Activated naive CD4-positive, alpha-beta T cell treated with anti-CD3 and anti-CD28 coated beads, Interleukin-2, amount 50 U/mL, for 72 hours (primary cell): ENCODE data around the gene CAMK1G. TPM values are rescaled to one million over a fixed set of nuclear protein-coding genes. Genes with fewer than 3 reads are reported as not detected.
A peak's percentile ranks its signal among the peaks of the same experiment; 100 is the strongest.

Experiments
- ATAC-seq, 2 donors: fragments of 150-1000 bp; cut with Tn5 transposase; 2 replicates each; pipeline ENCODE4 v1.10.0; 2021; ENCODE audit warnings: mild to moderate bottlenecking in 2 of 2, moderate library complexity in 2 of 2
- DNase-seq, 2 donors: peaks; one replicate each; pipeline ENCODE4 v3.0.0; 2021 to 2022; ENCODE audit warnings: low spot score in 2 of 2
- H3K27ac Mint-ChIP-seq, 2 donors: one replicate each; pipeline ENCODE4 v1.8.0; 2022; ENCODE audit warnings: mild to moderate bottlenecking in 2 of 2, mixed read lengths in 2 of 2
- H3K36me3 Mint-ChIP-seq, 2 donors: one replicate each; pipeline ENCODE4 v1.8.0; 2022; ENCODE audit warnings: mixed read lengths in 2 of 2
- H3K9me3 Mint-ChIP-seq, 2 donors: one replicate each; pipeline ENCODE4 v1.8.0; 2022; ENCODE audit warnings: mixed read lengths in 2 of 2
- total RNA-seq, 2 donors: library from RNA; stranded (reverse); gene quantifications; one replicate each; pipeline ENCODE4 v1.2.3, GENCODE V29; 2022

Gene CAMK1G
- total RNA-seq, 2 donors from 2014 or later, result not detected

- Mint-ChIP-seq H3K9me3 (no peaks in the 10 kb centered on the region), H3K27ac (peak overlapping the region; percentile 8 to 27), H3K36me3 (peaks cover 0 to 7% of the 10 kb centered on the region in 2 donors)
- ATAC-seq (no peak), DNase-seq (no peak)
Measured at GRCh38 chr1:209621286-209621685, 37.8 kb downstream of the CAMK1G start.

- no peaks in the 10 kb centered on the region for H3K36me3 Mint-ChIP-seq
Measured at GRCh38 chr1:209621741-209622655, 38.5 kb downstream of the CAMK1G start.

GRCh38 chr1:209622841-209623829 lies 39.6 kb downstream of the CAMK1G start:
- no peaks in the 10 kb centered on the region for H3K9me3 Mint-ChIP-seq
- no peaks in the 10 kb centered on the region for H3K36me3 Mint-ChIP-seq
- DNase-seq (peak in 1 of 2 donors; percentile 51), ATAC-seq (no peak)
- no peak overlapping the region for H3K27ac Mint-ChIP-seq

More at GRCh38 chr1:209621741-209622655, 38.5 kb downstream of the CAMK1G start:
- DNase-seq (peak in 1 of 2 donors; percentile 25), ATAC-seq (no peak)
- Mint-ChIP-seq H3K27ac (peak overlapping the region in 1 of 2 donors; percentile 8), H3K9me3 (no peaks in the 10 kb centered on the region)

GRCh38 chr1:209624558-209625549 lies 41.3 kb downstream of the CAMK1G start:
- H3K27ac Mint-ChIP-seq, result peak overlapping the region in 1 of 2 donors; percentile 29
- H3K9me3 Mint-ChIP-seq, result no peaks in the 10 kb centered on the region
- H3K36me3 Mint-ChIP-seq, result no peaks in the 10 kb centered on the region
- DNase-seq, result no peak
- ATAC-seq, result no peak

GRCh38 chr1:209625791-209626285 lies 42.3 kb downstream of the CAMK1G start:
- no peak for ATAC-seq
- H3K27ac Mint-ChIP-seq, result no peak overlapping the region

GRCh38 chr1:209626346-209627026 lies 43.0 kb downstream of the CAMK1G start:
- Mint-ChIP-seq H3K36me3 (no peaks in the 10 kb centered on the region), H3K27ac (no peak overlapping the region), H3K9me3 (no peaks in the 10 kb centered on the region)
- DNase-seq (no peak), ATAC-seq (no peak)

More at GRCh38 chr1:209625791-209626285, 42.3 kb downstream of the CAMK1G start:
- Mint-ChIP-seq H3K9me3 (no peaks in the 10 kb centered on the region), H3K36me3 (no peaks in the 10 kb centered on the region)
- DNase-seq, result no peak

- Mint-ChIP-seq H3K36me3 (no peaks in the 10 kb centered on the region), H3K27ac (no peak overlapping the region), H3K9me3 (no peaks in the 10 kb centered on the region)
- ATAC-seq (peak; percentile 7 to 8), DNase-seq (no peak)
Measured at GRCh38 chr1:209627027-209627731, 43.7 kb downstream of the CAMK1G start.

- ATAC-seq, result peak; percentile 85 to 87
- Mint-ChIP-seq H3K9me3 (no peaks in the 10 kb centered on the region), H3K27ac (no peak overlapping the region), H3K36me3 (no peaks in the 10 kb centered on the region)
- peak; percentile 74 to 93 for DNase-seq
Measured at GRCh38 chr1:209627732-209628196, 44.2 kb downstream of the CAMK1G start.

GRCh38 chr1:209628618-209629299 lies 45.2 kb downstream of the CAMK1G start:
- Mint-ChIP-seq H3K36me3 (no peaks in the 10 kb centered on the region), H3K9me3 (no peaks in the 10 kb centered on the region), H3K27ac (no peak overlapping the region)
- DNase-seq (no peak), ATAC-seq (peak in 1 of 2 donors; percentile 62)

GRCh38 chr1:209629621-209630382 lies 46.3 kb downstream of the CAMK1G start:
- no peaks in the 10 kb centered on the region for H3K9me3 Mint-ChIP-seq
- DNase-seq, result no peak
- H3K36me3 Mint-ChIP-seq, result no peaks in the 10 kb centered on the region
- ATAC-seq, result no peak
- H3K27ac Mint-ChIP-seq, result no peak overlapping the region

- Mint-ChIP-seq H3K27ac (no peak overlapping the region), H3K36me3 (no peaks in the 10 kb centered on the region), H3K9me3 (no peaks in the 10 kb centered on the region)
- ATAC-seq, result no peak
- DNase-seq, result no peak
Measured at GRCh38 chr1:209630383-209631225, 47.1 kb downstream of the CAMK1G start.

- H3K9me3 Mint-ChIP-seq, result no peaks in the 10 kb centered on the region
- no peak overlapping the region for H3K27ac Mint-ChIP-seq
- no peaks in the 10 kb centered on the region for H3K36me3 Mint-ChIP-seq
- ATAC-seq, result no peak
- DNase-seq, result no peak
Measured at GRCh38 chr1:209633335-209633997, 50.0 kb downstream of the CAMK1G start.
